ENCODE measurements around the gene DNAI4.

Gene DNAI4

GRCh38 chr1:66951513-66951912, 26.9 kb upstream of the DNAI4 start:
- no peaks in the 10 kb centered on the region for H3K9me3 ChIP-seq (ENCODE audit: control insufficient read depth, insufficient read depth, low read depth, low read length)
- CTCF ChIA-PET: no interaction called here
- TF ChIP-seq ZNF664 (tag by site-specific recombination; IDR thresholded peaks at IDR 0.05) (0 out of 2 replicates have a peak, but pooled peaks have one; percentile 43), ZNF114 (tag by site-specific recombination; IDR thresholded peaks at IDR 0.05) (no peak), ZNF639 (tag by site-specific recombination; IDR thresholded peaks at IDR 0.05) (no peak)
- POLR2A ChIA-PET: no interaction called here
- no peak overlapping the region for H3K4me3 ChIP-seq (ENCODE audit: low read depth, low read length)
- no peak overlapping the region for H3K27ac ChIP-seq (ENCODE audit: extremely low read depth, low read depth, low read length)
- H3K36me3 ChIP-seq (ENCODE audit: control insufficient read depth in 2 of 2, insufficient read depth in 1 of 2, low read length in 2 of 2): peaks cover 14 to 80% of the 10 kb centered on the region in 2 experiments
- no peaks in the 10 kb centered on the region for H3K4me1 ChIP-seq (ENCODE audit: control insufficient read depth, insufficient read depth, low read length)

- CTCF ChIA-PET: interaction anchor here (0.7 kb wide), 1 partner anchor 21 kb away, joined by 3 read pairs; no protein-coding TSS in a partner anchor
- TF ChIP-seq BCL11B (tag by site-specific recombination; IDR thresholded peaks at IDR 0.05; ENCODE audit: low read depth) (no peak), ZNF24 (tag by site-specific recombination; IDR thresholded peaks at IDR 0.05) (no peak), ZNF362 (tag by site-specific recombination; IDR thresholded peaks at IDR 0.05) (no peak), ZBTB8A (tag by site-specific recombination; IDR thresholded peaks at IDR 0.05) (no peak), ZNF785 (tag by site-specific recombination; IDR thresholded peaks at IDR 0.05) (no peak), SP3 (tag by site-specific recombination; IDR thresholded peaks at IDR 0.05) (no peak), OVOL3 (tag by site-specific recombination; IDR thresholded peaks at IDR 0.05) (no peak), ZNF121 (tag by site-specific recombination; IDR thresholded peaks at IDR 0.05) (no peak), ZNF530 (tag by site-specific recombination; IDR thresholded peaks at IDR 0.05; ENCODE audit: low read depth) (no peak), ZXDB (tag by site-specific recombination; IDR thresholded peaks at IDR 0.05) (no peak), ZNF518A (tag by site-specific recombination; conservative IDR thresholded peaks at IDR 0.05; ENCODE audit: low read depth) (no peak), ZNF692 (tag by site-specific recombination; IDR thresholded peaks at IDR 0.05) (no peak), ZNF140 (tag by site-specific recombination; IDR thresholded peaks at IDR 0.05) (no peak), KLF8 (tag by site-specific recombination; IDR thresholded peaks at IDR 0.05) (no peak)
- Histone ChIP-seq H3K4me3 (ENCODE audit: low read depth, low read length) (no peak overlapping the region), H3K9me3 (ENCODE audit: control insufficient read depth, insufficient read depth, low read depth, low read length) (no peaks in the 10 kb centered on the region), H3K36me3 (ENCODE audit: control insufficient read depth in 2 of 2, insufficient read depth in 1 of 2, low read length in 2 of 2) (peaks cover 14 to 61% of the 10 kb centered on the region in 2 experiments), H3K4me1 (ENCODE audit: control insufficient read depth, insufficient read depth, low read length) (no peaks in the 10 kb centered on the region), H3K27ac (ENCODE audit: extremely low read depth, low read depth, low read length) (no peak overlapping the region)
- POLR2A ChIA-PET: no interaction called here
Observed at GRCh38 chr1:66947267-66947666, 22.6 kb upstream of the DNAI4 start.

All from HEK293 (cell line).